ENCODE data around the gene NPR1. TPM values are rescaled to one million over a fixed set of nuclear protein-coding genes. Genes with fewer than 3 reads are reported as not detected.

NPR1 gene
- total RNA-seq, 1 experiment from 2014 or later: 16.5 TPM

DNA sequence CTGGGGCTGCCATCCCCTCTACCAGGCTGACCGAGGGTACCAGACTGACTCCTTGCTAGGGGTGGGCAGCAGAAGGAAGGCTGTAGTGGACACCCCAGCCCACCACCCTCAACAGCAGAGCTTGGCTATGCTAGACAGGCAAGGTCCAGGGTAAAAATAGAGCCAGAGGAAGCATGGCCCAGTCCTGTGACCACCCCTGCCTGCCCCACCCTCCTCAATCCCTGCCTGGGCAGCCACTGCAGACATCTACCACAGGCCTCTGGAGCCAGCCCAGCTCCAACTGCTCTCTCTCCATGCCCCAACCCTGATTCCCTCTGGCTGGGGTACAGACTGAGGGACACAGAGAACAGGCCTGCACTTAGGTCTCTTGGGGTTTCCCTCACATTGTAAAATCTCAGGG lies 48.5 kb upstream of the NPR1 start:
- Mint-ChIP-seq H3K27me3 (ENCODE audit: low read depth) (no peaks in the 10 kb centered on the region), H3K9me3 (no peaks in the 10 kb centered on the region; the same call in 1 of the 2 replicates), H3K4me1 (peaks cover 45% of the 10 kb centered on the region), H3K27ac (peak overlapping the region; percentile 27; the same call in 1 of the 2 replicates), H3K36me3 (peaks cover 11% of the 10 kb centered on the region; the same call in 1 of the 2 replicates), H3K4me3 (no peak overlapping the region)
- DNase-seq (ENCODE audit: low spot score): no peak
- CTCF ChIA-PET: interaction anchor here (1.4 to 5.1 kb wide), 5 partner anchors 18 to 277 kb away, joined by 3 to 230 read pairs (median 98); partner anchors contain the start of genes S100A14, S100A16 and S100A6
- no peak for ATAC-seq
- POLR2A ChIA-PET: no interaction called here
- TF ChIP-seq ZNF532 (CRISPR knock-in tag; IDR thresholded peaks at IDR 0.05; ENCODE audit: borderline replicate concordance) (no peak), TP53 (CRISPR knock-in tag; IDR thresholded peaks at IDR 0.05) (no peak), NFATC4 (CRISPR knock-in tag; IDR thresholded peaks at IDR 0.05) (no peak), CBFB (CRISPR knock-in tag; IDR thresholded peaks at IDR 0.05; ENCODE audit: low read depth) (no peak), ZNF232 (CRISPR knock-in tag; IDR thresholded peaks at IDR 0.05) (no peak), PRRX2 (CRISPR knock-in tag; IDR thresholded peaks at IDR 0.05) (no peak), SMAD3 (CRISPR knock-in tag; IDR thresholded peaks at IDR 0.05; ENCODE audit: borderline replicate concordance) (no peak), ATF3 (CRISPR knock-in tag; conservative IDR thresholded peaks at IDR 0.05) (no peak)
- TF ChIP-seq, protein P1, sequence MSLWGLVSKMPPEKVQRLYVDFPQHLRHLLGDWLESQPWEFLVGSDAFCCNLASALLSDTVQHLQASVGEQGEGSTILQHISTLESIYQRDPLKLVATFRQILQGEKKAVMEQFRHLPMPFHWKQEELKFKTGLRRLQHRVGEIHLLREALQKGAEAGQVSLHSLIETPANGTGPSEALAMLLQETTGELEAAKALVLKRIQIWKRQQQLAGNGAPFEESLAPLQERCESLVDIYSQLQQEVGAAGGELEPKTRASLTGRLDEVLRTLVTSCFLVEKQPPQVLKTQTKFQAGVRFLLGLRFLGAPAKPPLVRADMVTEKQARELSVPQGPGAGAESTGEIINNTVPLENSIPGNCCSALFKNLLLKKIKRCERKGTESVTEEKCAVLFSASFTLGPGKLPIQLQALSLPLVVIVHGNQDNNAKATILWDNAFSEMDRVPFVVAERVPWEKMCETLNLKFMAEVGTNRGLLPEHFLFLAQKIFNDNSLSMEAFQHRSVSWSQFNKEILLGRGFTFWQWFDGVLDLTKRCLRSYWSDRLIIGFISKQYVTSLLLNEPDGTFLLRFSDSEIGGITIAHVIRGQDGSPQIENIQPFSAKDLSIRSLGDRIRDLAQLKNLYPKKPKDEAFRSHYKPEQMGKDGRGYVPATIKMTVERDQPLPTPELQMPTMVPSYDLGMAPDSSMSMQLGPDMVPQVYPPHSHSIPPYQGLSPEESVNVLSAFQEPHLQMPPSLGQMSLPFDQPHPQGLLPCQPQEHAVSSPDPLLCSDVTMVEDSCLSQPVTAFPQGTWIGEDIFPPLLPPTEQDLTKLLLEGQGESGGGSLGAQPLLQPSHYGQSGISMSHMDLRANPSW (CRISPR knock-in tag; conservative IDR thresholded peaks at IDR 0.05; ENCODE audit: low read depth): no peak

DNA sequence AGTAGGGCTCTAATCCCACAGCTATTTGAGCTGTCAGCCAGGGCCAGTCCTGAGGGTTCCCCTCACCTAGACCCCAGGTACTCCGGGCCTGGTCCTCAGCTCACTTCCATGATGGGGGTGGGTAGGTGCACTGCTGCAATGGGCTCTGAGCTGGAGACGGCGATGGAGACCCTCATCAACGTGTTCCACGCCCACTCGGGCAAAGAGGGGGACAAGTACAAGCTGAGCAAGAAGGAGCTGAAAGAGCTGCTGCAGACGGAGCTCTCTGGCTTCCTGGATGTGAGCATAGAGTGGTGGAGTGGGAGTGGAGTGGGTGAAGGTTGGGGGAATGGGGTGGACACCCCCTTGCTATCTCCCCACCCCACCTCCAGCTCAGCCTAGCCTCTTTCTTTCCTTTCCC lies 48.1 kb upstream of the NPR1 start:
- ChIA-PET POLR2A (no interaction called here), CTCF (interaction anchor here (1.4 to 5.1 kb wide), 5 partner anchors 18 to 277 kb away, joined by 3 to 230 read pairs (median 98); partner anchors contain the start of genes S100A14, S100A16 and S100A6)
- DNase-seq (ENCODE audit: low spot score) (no peak), ATAC-seq (no peak)
- Mint-ChIP-seq H3K27ac (peak overlapping the region; percentile 27; the same call in 1 of the 2 replicates), H3K4me3 (no peak overlapping the region), H3K9me3 (no peaks in the 10 kb centered on the region; the same call in 1 of the 2 replicates), H3K36me3 (peaks cover 8% of the 10 kb centered on the region; the same call in 1 of the 2 replicates), H3K27me3 (ENCODE audit: low read depth) (no peaks in the 10 kb centered on the region), H3K4me1 (peaks cover 46% of the 10 kb centered on the region)
- TF ChIP-seq SP1 (CRISPR knock-in tag; conservative IDR thresholded peaks at IDR 0.05): no peak
- TF ChIP-seq, protein P2, sequence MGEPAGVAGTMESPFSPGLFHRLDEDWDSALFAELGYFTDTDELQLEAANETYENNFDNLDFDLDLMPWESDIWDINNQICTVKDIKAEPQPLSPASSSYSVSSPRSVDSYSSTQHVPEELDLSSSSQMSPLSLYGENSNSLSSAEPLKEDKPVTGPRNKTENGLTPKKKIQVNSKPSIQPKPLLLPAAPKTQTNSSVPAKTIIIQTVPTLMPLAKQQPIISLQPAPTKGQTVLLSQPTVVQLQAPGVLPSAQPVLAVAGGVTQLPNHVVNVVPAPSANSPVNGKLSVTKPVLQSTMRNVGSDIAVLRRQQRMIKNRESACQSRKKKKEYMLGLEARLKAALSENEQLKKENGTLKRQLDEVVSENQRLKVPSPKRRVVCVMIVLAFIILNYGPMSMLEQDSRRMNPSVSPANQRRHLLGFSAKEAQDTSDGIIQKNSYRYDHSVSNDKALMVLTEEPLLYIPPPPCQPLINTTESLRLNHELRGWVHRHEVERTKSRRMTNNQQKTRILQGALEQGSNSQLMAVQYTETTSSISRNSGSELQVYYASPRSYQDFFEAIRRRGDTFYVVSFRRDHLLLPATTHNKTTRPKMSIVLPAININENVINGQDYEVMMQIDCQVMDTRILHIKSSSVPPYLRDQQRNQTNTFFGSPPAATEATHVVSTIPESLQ (CRISPR knock-in tag; IDR thresholded peaks at IDR 0.05): no peak
- no peak for TF ChIP-seq FOXP4 (CRISPR knock-in tag; IDR thresholded peaks at IDR 0.05)
